GM12875 (cell line): Measurements from ENCODE around the gene KLF17.
"Not testable (repeated sequence)": the region's sequence is repeated elsewhere in the genome, so short reads cannot be mapped to it uniquely, and the experiment has no call there.

Experiments
- H3K4me3 ChIP-seq: one replicate; pipeline ENCODE4 v1.5.1; 2011; ENCODE audit warnings: low read depth, low read length, control low read depth
- TF ChIP-seq, protein P1 (sequence below): IDR thresholded peaks from 2 replicates; pipeline ENCODE4 v1.5.1; 2011; ENCODE audit warnings: low read depth, mild to moderate bottlenecking, control low read depth, inconsistent platforms, low read length, moderate library complexity, borderline replicate concordance; ENCODE audit not compliant: insufficient read depth

Gene KLF17

DNA sequence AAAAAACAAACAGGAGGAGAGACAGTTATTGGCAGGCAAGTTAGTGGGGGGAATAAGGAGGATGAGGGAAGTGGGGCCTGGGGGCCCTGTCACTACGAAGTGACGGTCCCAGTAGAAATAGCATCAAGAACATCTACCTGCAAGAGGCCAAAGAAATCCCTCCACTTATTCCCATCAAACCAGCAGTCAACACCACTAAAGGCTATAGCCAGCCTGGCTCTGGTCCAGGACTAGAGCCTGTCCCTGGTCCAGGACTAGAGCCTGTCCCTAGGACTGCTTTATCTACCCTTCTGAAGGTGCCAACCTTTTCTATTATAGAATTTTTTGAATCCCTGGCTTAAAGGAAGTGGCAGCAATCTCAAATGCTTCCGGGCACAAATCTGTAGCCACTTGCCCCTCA, 19.6 kb downstream of the KLF17 start:
- TF ChIP-seq, protein P1, sequence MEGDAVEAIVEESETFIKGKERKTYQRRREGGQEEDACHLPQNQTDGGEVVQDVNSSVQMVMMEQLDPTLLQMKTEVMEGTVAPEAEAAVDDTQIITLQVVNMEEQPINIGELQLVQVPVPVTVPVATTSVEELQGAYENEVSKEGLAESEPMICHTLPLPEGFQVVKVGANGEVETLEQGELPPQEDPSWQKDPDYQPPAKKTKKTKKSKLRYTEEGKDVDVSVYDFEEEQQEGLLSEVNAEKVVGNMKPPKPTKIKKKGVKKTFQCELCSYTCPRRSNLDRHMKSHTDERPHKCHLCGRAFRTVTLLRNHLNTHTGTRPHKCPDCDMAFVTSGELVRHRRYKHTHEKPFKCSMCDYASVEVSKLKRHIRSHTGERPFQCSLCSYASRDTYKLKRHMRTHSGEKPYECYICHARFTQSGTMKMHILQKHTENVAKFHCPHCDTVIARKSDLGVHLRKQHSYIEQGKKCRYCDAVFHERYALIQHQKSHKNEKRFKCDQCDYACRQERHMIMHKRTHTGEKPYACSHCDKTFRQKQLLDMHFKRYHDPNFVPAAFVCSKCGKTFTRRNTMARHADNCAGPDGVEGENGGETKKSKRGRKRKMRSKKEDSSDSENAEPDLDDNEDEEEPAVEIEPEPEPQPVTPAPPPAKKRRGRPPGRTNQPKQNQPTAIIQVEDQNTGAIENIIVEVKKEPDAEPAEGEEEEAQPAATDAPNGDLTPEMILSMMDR: no peak
- no peak overlapping the region for H3K4me3 ChIP-seq

DNA sequence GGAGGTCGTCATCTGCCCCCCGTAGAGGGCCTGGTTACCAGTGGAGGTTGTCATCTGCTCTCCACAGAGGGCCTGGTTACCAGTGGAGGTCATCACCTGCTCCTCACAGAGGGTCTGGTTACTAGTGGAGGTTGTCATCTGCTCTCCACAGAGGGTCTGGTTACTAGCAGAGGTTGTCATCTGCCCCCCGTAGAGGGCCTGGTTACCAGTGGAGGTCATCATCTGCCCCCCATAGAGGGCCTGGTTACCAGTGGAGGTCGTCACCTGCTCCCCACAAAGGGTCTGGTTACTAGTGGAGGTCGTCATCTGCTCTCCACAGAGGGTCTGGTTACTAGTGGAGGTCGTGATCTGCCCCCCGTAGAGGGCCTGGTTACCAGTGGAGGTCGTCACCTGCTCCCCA, 20.9 kb downstream of the KLF17 start:
- H3K4me3 ChIP-seq: not testable (repeated sequence)

DNA sequence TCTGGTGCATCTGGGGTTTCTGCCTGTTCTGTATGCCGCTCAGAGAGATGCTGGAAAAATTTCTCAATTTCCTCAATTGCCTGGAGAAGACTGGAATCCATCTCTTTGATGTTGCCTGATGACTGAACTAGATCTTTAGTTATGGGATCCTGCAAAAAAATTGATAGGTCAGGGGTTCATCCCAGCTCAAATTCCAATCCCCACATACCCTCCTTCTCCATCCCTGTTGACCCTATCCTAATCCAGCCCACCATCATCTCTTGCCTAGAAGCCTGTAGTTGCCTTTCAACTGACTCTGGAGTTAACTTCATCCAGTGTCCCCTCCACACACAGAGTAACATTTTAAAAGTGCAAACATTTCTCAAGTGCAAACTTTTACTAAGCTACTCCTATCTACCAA, 22.9 kb downstream of the KLF17 start, which contains the start of gene KLF18:
Gene KLF18 (minus strand): TSS at position 101 of the 400 bp plus-strand sequence. CDS start 0 bp downstream, at position 101.
- H3K4me3 ChIP-seq: no peak within 1 kb of the TSS
- TF ChIP-seq, protein P1: no peak

DNA sequence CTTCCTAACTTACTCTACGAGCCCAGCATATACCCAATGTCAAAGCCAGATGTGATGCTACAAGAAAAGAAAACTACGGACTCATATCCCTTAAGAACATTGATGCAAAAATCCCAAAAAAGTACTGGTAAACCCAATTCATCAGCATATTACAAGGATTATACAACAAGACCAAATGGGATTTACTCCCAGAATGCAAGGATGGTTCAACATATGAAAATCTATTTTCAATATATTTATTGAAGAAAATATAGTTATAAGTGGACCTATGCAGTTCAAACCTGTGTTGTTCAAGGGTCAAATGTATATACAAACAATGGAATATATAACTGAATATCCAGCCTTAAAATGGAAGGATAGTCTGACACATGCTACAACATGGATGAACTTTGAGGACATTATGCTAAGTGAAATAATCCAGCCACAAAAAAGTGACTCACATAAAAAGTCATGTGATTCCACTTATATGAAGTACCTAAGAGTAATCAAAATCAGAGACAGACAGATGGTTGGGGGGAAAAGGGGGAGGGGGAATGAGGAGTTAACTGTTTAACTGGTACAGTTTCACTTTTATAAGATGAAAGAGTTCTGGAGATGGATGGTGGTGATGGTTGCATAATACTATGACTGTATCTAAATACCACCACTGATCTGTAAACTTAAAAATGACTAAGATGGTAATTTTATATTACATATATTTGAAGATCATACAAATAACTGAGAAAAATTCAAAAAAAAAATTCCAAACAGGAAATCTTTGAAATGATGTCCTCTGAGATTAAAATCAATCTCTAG, 26.5 kb downstream of the KLF17 start:
- H3K4me3 ChIP-seq: no peak overlapping the region
- TF ChIP-seq, protein P1: no peak

DNA sequence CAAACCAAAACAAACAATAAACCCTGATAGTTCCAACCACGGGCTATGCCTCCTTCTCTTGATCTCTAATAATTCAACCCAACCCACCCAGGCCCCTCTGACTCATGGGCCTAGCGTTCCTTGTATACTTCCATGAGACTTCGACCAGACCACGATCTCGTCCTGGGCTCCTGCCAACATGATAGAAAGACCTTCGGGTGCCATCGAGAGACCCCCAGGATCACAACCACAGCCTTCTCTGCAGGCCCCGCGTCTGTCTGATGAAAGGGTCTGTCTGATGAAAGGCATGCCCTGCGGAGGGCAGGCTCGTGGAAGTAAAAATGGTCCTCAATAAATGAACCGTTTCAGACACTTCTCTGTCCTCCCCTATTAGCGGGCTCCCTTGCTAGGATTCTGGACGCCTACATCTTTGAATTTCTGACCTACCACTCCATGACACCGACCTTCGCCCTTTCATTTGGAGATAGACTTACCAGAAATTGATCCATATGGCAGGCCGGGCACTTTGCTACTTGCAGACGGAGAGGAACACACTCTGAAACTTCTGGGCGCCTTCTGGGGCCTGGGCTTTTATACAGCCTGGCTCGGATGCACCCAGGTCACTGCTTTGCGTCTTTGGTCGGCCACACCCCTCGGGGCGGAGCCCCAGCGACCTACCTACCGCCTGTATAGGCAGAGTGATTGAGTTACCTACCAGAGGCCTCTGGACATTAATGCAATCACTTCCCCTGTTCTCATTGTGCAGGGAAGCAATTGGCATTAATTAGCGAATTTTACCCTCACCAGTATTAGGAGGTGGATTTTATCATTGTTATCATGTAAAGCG, 28.1 kb downstream of the KLF17 start:
- no peak overlapping the region for H3K4me3 ChIP-seq
- TF ChIP-seq, protein P1: no peak

DNA sequence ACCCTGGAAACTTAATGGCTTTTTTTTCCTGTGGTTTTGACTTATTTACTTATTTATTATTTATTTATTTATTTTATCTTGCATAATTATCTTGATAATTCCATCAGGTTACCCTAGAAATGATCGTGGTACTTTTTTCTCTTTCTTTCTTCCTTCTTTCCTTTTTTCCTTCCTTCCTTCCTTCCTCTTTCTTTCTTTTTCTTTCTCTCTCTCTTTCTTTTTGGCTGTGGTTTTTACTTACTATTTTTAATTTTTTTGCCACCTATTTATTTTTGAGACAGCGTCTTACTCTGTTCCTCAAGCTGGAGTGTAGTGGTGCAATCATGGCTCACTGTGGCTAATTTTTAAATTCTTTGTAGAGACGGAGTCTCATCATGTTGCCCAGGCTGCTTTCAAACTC, 29.0 kb downstream of the KLF17 start:
- H3K4me3 ChIP-seq: no peak overlapping the region
- TF ChIP-seq, protein P1: no peak

DNA sequence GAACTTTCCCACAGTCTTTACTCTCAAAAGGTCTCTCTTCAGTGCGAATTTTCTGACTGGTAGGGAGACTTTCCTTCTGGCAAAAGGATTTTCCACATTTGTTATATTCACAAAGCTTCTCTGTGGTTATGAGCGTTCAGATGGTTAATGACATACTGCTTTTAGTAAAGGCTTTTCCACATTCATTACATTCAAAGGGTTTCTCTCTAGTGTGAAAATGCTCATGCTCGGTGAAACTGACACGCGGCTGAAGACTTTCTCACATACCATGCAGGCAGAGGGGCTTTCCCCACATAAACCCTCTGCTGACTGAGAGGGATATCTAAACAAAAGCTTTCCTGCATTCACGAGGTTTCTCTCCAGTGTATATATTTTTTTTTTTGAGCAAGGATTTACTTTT, 32.7 kb downstream of the KLF17 start:
- TF ChIP-seq, protein P1: no peak
- H3K4me3 ChIP-seq: no peak overlapping the region
